ENCODE results near the gene TBC1D32. TPM values are rescaled to one million over a fixed set of nuclear protein-coding genes. Genes with fewer than 3 reads are reported as not detected.

TBC1D32 gene
- polyA plus RNA-seq, 4 donors: 1.4 to 11.3 (median 1.9) TPM

GRCh38 chr6:121158891-121159290, 175.4 kb downstream of the TBC1D32 start:
- Histone ChIP-seq H3K36me3 (ENCODE audit: control insufficient read depth in 3 of 3, insufficient read depth in 2 of 3, low read depth in 1 of 3, low read length in 3 of 3) (peaks cover 0 to 4% (median 4%) of the 10 kb centered on the region in 3 donors), H3K9me3 (ENCODE audit: control insufficient read depth in 2 of 2, insufficient read depth in 1 of 2, low read depth in 1 of 2, low read length in 1 of 2) (peaks cover 0 to 6% of the 10 kb centered on the region in 2 donors), H3K27me3 (ENCODE audit: control insufficient read depth in 3 of 3, insufficient read depth in 3 of 3, low read length in 3 of 3) (no peaks in the 10 kb centered on the region), H3K4me3 (ENCODE audit: low read depth in 1 of 3, low read length in 3 of 3) (no peak overlapping the region), H3K27ac (ENCODE audit: low read depth in 1 of 3, low read length in 2 of 3) (no peak overlapping the region), H3K4me1 (ENCODE audit: control insufficient read depth in 3 of 3, insufficient read depth in 2 of 3, low read depth in 1 of 3, low read length in 2 of 3) (no peaks in the 10 kb centered on the region)
- no peak for FAIRE-seq
- no peak for DNase-seq

GRCh38 chr6:121158438-121158837, 175.8 kb downstream of the TBC1D32 start:
- H3K27me3 ChIP-seq (ENCODE audit: control insufficient read depth in 3 of 3, insufficient read depth in 3 of 3, low read length in 3 of 3): no peaks in the 10 kb centered on the region
- peaks cover 0 to 9% of the 10 kb centered on the region in 2 donors for H3K9me3 ChIP-seq (ENCODE audit: control insufficient read depth in 2 of 2, insufficient read depth in 1 of 2, low read depth in 1 of 2, low read length in 1 of 2)
- H3K36me3 ChIP-seq (ENCODE audit: control insufficient read depth in 3 of 3, insufficient read depth in 2 of 3, low read depth in 1 of 3, low read length in 3 of 3): peaks cover 0 to 8% (median 4%) of the 10 kb centered on the region in 3 donors
- DNase-seq: no peak
- H3K4me3 ChIP-seq (ENCODE audit: low read depth in 1 of 3, low read length in 3 of 3): no peak overlapping the region
- no peak for FAIRE-seq
- H3K4me1 ChIP-seq (ENCODE audit: control insufficient read depth in 3 of 3, insufficient read depth in 2 of 3, low read depth in 1 of 3, low read length in 2 of 3): no peaks in the 10 kb centered on the region
- H3K27ac ChIP-seq (ENCODE audit: low read depth in 1 of 3, low read length in 2 of 3): no peak overlapping the region

- Histone ChIP-seq H3K4me3 (ENCODE audit: low read depth in 1 of 3, low read length in 3 of 3) (no peak overlapping the region), H3K9me3 (ENCODE audit: control insufficient read depth in 2 of 2, insufficient read depth in 1 of 2, low read depth in 1 of 2, low read length in 1 of 2) (peaks cover 0 to 15% of the 10 kb centered on the region in 2 donors), H3K27me3 (ENCODE audit: control insufficient read depth in 3 of 3, insufficient read depth in 3 of 3, low read length in 3 of 3) (no peaks in the 10 kb centered on the region), H3K36me3 (ENCODE audit: control insufficient read depth in 3 of 3, insufficient read depth in 2 of 3, low read depth in 1 of 3, low read length in 3 of 3) (peaks cover 0 to 12% (median 7%) of the 10 kb centered on the region in 3 donors), H3K4me1 (ENCODE audit: control insufficient read depth in 3 of 3, insufficient read depth in 2 of 3, low read depth in 1 of 3, low read length in 2 of 3) (no peaks in the 10 kb centered on the region), H3K27ac (ENCODE audit: low read depth in 1 of 3, low read length in 2 of 3) (no peak overlapping the region)
- no peak for DNase-seq
- no peak for FAIRE-seq
- 93 to 96% (median 93%) methylated on average over 1 of the region's 1 CpG for WGBS, 3 donors
Measured at GRCh38 chr6:121157906-121158305, 176.4 kb downstream of the TBC1D32 start.

- no peaks in the 10 kb centered on the region for H3K27me3 ChIP-seq (ENCODE audit: control insufficient read depth in 3 of 3, insufficient read depth in 3 of 3, low read length in 3 of 3)
- peaks cover 0 to 4% of the 10 kb centered on the region in 2 donors for H3K9me3 ChIP-seq (ENCODE audit: control insufficient read depth in 2 of 2, insufficient read depth in 1 of 2, low read depth in 1 of 2, low read length in 1 of 2)
- DNase-seq: no peak
- no peak overlapping the region for H3K4me3 ChIP-seq (ENCODE audit: low read depth in 1 of 3, low read length in 3 of 3)
- no peak overlapping the region for H3K27ac ChIP-seq (ENCODE audit: low read depth in 1 of 3, low read length in 2 of 3)
- no peaks in the 10 kb centered on the region for H3K36me3 ChIP-seq (ENCODE audit: control insufficient read depth in 3 of 3, insufficient read depth in 2 of 3, low read depth in 1 of 3, low read length in 3 of 3)
- FAIRE-seq: no peak
- H3K4me1 ChIP-seq (ENCODE audit: control insufficient read depth in 3 of 3, insufficient read depth in 2 of 3, low read depth in 1 of 3, low read length in 2 of 3): no peaks in the 10 kb centered on the region
- WGBS, 3 donors: 94 to 98% (median 95%) methylated on average over 2 of the region's 2 CpGs
Measured at GRCh38 chr6:121143476-121143875, 190.8 kb downstream of the TBC1D32 start.

- H3K27ac ChIP-seq (ENCODE audit: low read depth in 1 of 3, low read length in 2 of 3): no peak overlapping the region
- no peak for FAIRE-seq
- H3K4me1 ChIP-seq (ENCODE audit: control insufficient read depth in 3 of 3, insufficient read depth in 2 of 3, low read depth in 1 of 3, low read length in 2 of 3): no peaks in the 10 kb centered on the region
- peaks cover 0 to 4% of the 10 kb centered on the region in 2 donors for H3K9me3 ChIP-seq (ENCODE audit: control insufficient read depth in 2 of 2, insufficient read depth in 1 of 2, low read depth in 1 of 2, low read length in 1 of 2)
- no peak for DNase-seq
- WGBS, 3 donors: 96 to 98% (median 97%) methylated on average over 6 of the region's 6 CpGs
- H3K4me3 ChIP-seq (ENCODE audit: low read depth in 1 of 3, low read length in 3 of 3): no peak overlapping the region
- H3K36me3 ChIP-seq (ENCODE audit: control insufficient read depth in 3 of 3, insufficient read depth in 2 of 3, low read depth in 1 of 3, low read length in 3 of 3): no peaks in the 10 kb centered on the region
- no peaks in the 10 kb centered on the region for H3K27me3 ChIP-seq (ENCODE audit: control insufficient read depth in 3 of 3, insufficient read depth in 3 of 3, low read length in 3 of 3)
Measured at GRCh38 chr6:121142093-121142492, 192.2 kb downstream of the TBC1D32 start.

- H3K4me3 ChIP-seq (ENCODE audit: low read depth in 1 of 3, low read length in 3 of 3): no peak overlapping the region
- FAIRE-seq: no peak
- no peak overlapping the region for H3K27ac ChIP-seq (ENCODE audit: low read depth in 1 of 3, low read length in 2 of 3)
- H3K27me3 ChIP-seq (ENCODE audit: control insufficient read depth in 3 of 3, insufficient read depth in 3 of 3, low read length in 3 of 3): no peaks in the 10 kb centered on the region
- H3K4me1 ChIP-seq (ENCODE audit: control insufficient read depth in 3 of 3, insufficient read depth in 2 of 3, low read depth in 1 of 3, low read length in 2 of 3): no peaks in the 10 kb centered on the region
- DNase-seq: no peak
- H3K36me3 ChIP-seq (ENCODE audit: control insufficient read depth in 3 of 3, insufficient read depth in 2 of 3, low read depth in 1 of 3, low read length in 3 of 3): no peaks in the 10 kb centered on the region
- H3K9me3 ChIP-seq (ENCODE audit: control insufficient read depth in 2 of 2, insufficient read depth in 1 of 2, low read depth in 1 of 2, low read length in 1 of 2): no peaks in the 10 kb centered on the region
Measured at GRCh38 chr6:121135425-121135824, 198.9 kb downstream of the TBC1D32 start.

- H3K4me1 ChIP-seq (ENCODE audit: control insufficient read depth in 3 of 3, insufficient read depth in 2 of 3, low read depth in 1 of 3, low read length in 2 of 3): no peaks in the 10 kb centered on the region
- H3K36me3 ChIP-seq (ENCODE audit: control insufficient read depth in 3 of 3, insufficient read depth in 2 of 3, low read depth in 1 of 3, low read length in 3 of 3): no peaks in the 10 kb centered on the region
- FAIRE-seq: no peak
- H3K27ac ChIP-seq (ENCODE audit: low read depth in 1 of 3, low read length in 2 of 3): no peak overlapping the region
- H3K27me3 ChIP-seq (ENCODE audit: control insufficient read depth in 3 of 3, insufficient read depth in 3 of 3, low read length in 3 of 3): no peaks in the 10 kb centered on the region
- H3K4me3 ChIP-seq (ENCODE audit: low read depth in 1 of 3, low read length in 3 of 3): no peak overlapping the region
- H3K9me3 ChIP-seq (ENCODE audit: control insufficient read depth in 2 of 2, insufficient read depth in 1 of 2, low read depth in 1 of 2, low read length in 1 of 2): no peaks in the 10 kb centered on the region
- no peak for DNase-seq
Measured at GRCh38 chr6:121134922-121135321, 199.4 kb downstream of the TBC1D32 start.

- H3K4me3 ChIP-seq (ENCODE audit: low read depth in 1 of 3, low read length in 3 of 3): no peak overlapping the region
- peaks cover 0 to 11% of the 10 kb centered on the region in 2 donors for H3K9me3 ChIP-seq (ENCODE audit: control insufficient read depth in 2 of 2, insufficient read depth in 1 of 2, low read depth in 1 of 2, low read length in 1 of 2)
- DNase-seq (no peak), FAIRE-seq (no peak)
- peaks cover 2 to 9% (median 8%) of the 10 kb centered on the region in 3 donors for H3K36me3 ChIP-seq (ENCODE audit: control insufficient read depth in 3 of 3, insufficient read depth in 2 of 3, low read depth in 1 of 3, low read length in 3 of 3)
- no peaks in the 10 kb centered on the region for H3K27me3 ChIP-seq (ENCODE audit: control insufficient read depth in 3 of 3, insufficient read depth in 3 of 3, low read length in 3 of 3)
- H3K4me1 ChIP-seq (ENCODE audit: control insufficient read depth in 3 of 3, insufficient read depth in 2 of 3, low read depth in 1 of 3, low read length in 2 of 3): no peaks in the 10 kb centered on the region
- no peak overlapping the region for H3K27ac ChIP-seq (ENCODE audit: low read depth in 1 of 3, low read length in 2 of 3)
Measured at GRCh38 chr6:121124600-121124999, 209.7 kb downstream of the TBC1D32 start.

GRCh38 chr6:121112356-121112755, 221.9 kb downstream of the TBC1D32 start:
- no peaks in the 10 kb centered on the region for H3K27me3 ChIP-seq (ENCODE audit: control insufficient read depth in 3 of 3, insufficient read depth in 3 of 3, low read length in 3 of 3)
- H3K4me1 ChIP-seq (ENCODE audit: control insufficient read depth in 3 of 3, insufficient read depth in 2 of 3, low read depth in 1 of 3, low read length in 2 of 3): no peaks in the 10 kb centered on the region
- no peak overlapping the region for H3K4me3 ChIP-seq (ENCODE audit: low read depth in 1 of 3, low read length in 3 of 3)
- FAIRE-seq (peak; percentile 57), DNase-seq (no peak)
- H3K9me3 ChIP-seq (ENCODE audit: control insufficient read depth in 2 of 2, insufficient read depth in 1 of 2, low read depth in 1 of 2, low read length in 1 of 2): no peaks in the 10 kb centered on the region
- H3K36me3 ChIP-seq (ENCODE audit: control insufficient read depth in 3 of 3, insufficient read depth in 2 of 3, low read depth in 1 of 3, low read length in 3 of 3): no peaks in the 10 kb centered on the region
- H3K27ac ChIP-seq (ENCODE audit: low read depth in 1 of 3, low read length in 2 of 3): no peak overlapping the region

Data from small intestine (tissue), 7 donors.